Amygdala (tissue), 56 donors: ENCODE data around the gene CIB4.

Source experiments
- DNase-seq, 56 donors: peaks; one replicate each; lab custom pipeline; 2025; lab: John Stamatoyannopoulos, UW

Gene CIB4

GRCh38 chr2:26612034-26612433, 29.1 kb downstream of the CIB4 start:
- no peak for DNase-seq

- DNase-seq = no peak
These were observed 30.4 kb downstream of the CIB4 start for GRCh38 chr2:26610504-26611335.

GRCh38 chr2:26609839-26610277, 31.3 kb downstream of the CIB4 start:
- no peak for DNase-seq

- DNase-seq = no peak
These were observed 31.9 kb downstream of the CIB4 start for GRCh38 chr2:26609205-26609631.

GRCh38 chr2:26608557-26608956, 32.6 kb downstream of the CIB4 start:
- no peak for DNase-seq

- no peak for DNase-seq
These were observed 33.5 kb downstream of the CIB4 start for GRCh38 chr2:26607698-26608097.

- no peak for DNase-seq
These were observed 34.3 kb downstream of the CIB4 start for GRCh38 chr2:26606847-26607190.

- DNase-seq = no peak
These were observed 34.9 kb downstream of the CIB4 start for GRCh38 chr2:26605999-26606846.

GRCh38 chr2:26605195-26605998, 35.8 kb downstream of the CIB4 start:
- peak in 11 of 56 donors; percentile 2 to 33 (median 14) for DNase-seq

- DNase-seq = no peak
These were observed 38.6 kb downstream of the CIB4 start for GRCh38 chr2:26602575-26602974.

- DNase-seq = no peak
These were observed 41.8 kb downstream of the CIB4 start for GRCh38 chr2:26599387-26599786.

- DNase-seq = no peak
These were observed 42.2 kb downstream of the CIB4 start for GRCh38 chr2:26598996-26599373.

GRCh38 chr2:26598336-26598995, 42.7 kb downstream of the CIB4 start:
- DNase-seq = no peak

- DNase-seq = no peak
These were observed 44.0 kb downstream of the CIB4 start for GRCh38 chr2:26597197-26597596.

GRCh38 chr2:26595146-26595545, 46.0 kb downstream of the CIB4 start:
- no peak for DNase-seq

GRCh38 chr2:26591619-26592505, 49.3 kb downstream of the CIB4 start:
- DNase-seq = no peak

GRCh38 chr2:26590980-26591618, 50.1 kb downstream of the CIB4 start:
- DNase-seq = no peak

- DNase-seq = no peak
These were observed 50.7 kb downstream of the CIB4 start for GRCh38 chr2:26590508-26590907.

- DNase-seq = no peak
These were observed 52.6 kb downstream of the CIB4 start for GRCh38 chr2:26588576-26588975.
